Measurements from ENCODE around the gene PIGN.
"Not testable (repeated sequence)": the region's sequence is repeated elsewhere in the genome, so short reads cannot be mapped to it uniquely, and the experiment has no call there.

Gene PIGN

GRCh38 chr18:62060820-62061219 is 126.0 kb downstream of the PIGN start:
- DNase-seq: no peak

- DNase-seq: no peak
Observed at GRCh38 chr18:62054929-62055498, 131.8 kb downstream of the PIGN start.

- DNase-seq: no peak
Observed at GRCh38 chr18:62048279-62048678, 138.6 kb downstream of the PIGN start.

DNA sequence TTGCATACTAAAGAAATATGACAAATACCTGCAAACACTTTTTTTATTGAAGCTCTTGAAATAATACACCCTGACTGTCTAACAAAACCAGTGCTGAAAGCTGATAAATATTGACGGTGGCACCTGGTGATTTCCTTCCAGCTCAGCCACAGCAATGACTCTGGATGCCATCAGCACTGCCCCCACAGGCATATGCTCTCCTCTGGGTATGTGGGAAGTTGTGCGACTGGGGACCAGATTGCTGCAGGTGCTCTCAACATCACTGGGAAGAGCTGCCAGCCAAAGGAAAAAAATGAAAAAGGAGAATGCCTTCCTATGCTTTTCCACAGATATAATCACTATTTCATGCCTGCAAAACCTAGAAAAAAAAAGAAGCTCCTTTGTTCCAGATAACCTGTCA is 141.5 kb downstream of the PIGN start:
- DNase-seq: no peak

DNA sequence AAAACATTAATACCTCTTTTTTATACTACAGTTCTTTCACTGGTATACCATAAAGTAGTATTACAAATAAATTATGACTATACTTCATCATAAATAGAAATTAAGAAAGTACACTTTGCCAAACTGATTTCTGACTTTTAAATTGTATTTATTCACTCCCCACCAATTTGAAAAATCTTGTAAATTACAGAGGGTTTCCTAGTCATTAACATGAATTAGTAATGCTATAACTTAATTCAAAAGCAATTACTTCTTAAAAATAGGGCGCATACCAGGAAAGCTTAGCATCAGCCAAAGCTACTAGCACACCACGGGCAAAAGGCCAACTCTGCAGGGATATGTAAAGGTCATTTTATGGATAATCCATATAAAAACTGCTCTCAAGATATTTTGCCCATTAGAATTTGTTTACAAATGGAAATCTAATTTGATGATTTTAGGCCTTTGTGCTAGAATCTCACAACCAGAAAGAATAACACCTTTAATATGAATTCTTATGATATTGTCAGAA is 142.3 kb downstream of the PIGN start:
- DNase-seq: no peak

DNA sequence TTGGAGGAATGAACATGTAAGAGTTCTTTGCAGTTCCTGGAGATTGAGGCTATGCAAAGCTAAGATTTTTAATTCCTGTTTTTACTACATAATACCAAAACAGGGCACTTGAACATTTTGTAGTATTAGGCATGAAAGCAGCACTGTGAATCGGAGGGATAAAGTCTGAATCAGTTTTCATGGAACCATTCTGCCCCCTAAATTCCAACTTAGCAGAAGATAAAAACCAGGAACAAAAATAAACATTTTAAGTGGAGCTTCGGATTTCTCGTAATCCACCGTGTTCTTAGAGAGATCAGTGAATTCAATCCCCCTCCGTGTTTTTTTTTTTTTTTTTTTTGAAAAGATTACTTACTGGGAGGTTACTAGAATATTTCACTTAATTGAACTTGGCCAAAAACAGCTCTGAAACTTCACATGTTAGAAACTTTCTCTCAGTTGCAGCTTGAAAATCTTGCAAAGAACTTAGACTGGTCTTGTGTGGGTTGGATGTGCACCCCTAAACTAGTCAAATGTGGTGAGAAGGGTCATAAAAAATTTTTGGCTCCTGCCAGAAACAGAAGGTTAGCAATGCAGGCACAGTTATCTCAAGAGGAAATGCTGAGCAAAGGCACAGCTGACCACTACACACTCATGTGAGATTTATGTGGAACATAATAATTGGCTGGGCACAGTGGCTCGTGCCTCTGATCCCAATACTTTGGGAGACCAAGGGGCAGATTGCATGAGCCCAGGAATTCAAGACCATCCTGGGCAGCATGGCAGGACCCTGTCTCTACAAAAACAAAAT is 148.7 kb downstream of the PIGN start:
- DNase-seq: no peak

- no peak for DNase-seq
Observed at GRCh38 chr18:62037012-62037742, 149.7 kb downstream of the PIGN start.

DNA sequence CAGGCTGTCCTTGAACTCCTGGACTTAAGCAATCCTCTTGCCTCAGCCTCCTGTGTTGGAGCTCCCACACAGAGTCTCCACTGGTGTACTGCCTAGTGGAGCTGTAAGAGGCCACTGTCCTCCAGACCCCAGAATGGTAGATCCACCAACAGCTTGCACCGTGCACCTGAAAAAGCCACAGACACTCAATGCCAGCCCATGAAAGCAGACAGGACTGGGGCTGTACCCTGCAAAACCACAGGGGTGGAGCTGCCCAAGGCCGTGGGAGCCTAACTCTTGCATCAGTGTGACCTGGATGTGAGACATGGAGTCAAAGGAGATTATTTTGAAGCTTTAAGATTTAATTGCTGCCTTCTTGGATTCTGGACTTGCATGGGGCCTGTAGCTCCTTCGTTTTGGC is 152.6 kb downstream of the PIGN start:
- DNase-seq: not testable (repeated sequence)

DNA sequence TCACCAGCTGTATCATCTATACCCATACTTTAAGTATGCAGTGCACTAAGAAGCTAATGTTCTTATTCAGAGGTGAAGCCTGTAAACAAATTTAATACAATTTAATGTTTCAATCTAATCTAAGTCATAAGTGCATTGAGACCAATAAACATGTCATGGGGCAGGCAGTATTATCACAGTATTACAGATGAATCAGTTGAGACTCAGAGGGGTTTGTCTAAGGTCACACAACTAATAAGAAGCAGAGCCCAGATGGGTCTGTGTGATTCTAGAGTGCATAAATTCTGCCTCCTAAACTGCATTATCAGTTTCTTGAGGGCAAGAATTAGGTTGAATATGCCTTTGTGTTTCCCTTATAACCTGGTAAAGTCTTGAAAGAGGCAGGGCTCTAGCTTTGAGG is 153.1 kb downstream of the PIGN start:
- DNase-seq: no peak

DNA sequence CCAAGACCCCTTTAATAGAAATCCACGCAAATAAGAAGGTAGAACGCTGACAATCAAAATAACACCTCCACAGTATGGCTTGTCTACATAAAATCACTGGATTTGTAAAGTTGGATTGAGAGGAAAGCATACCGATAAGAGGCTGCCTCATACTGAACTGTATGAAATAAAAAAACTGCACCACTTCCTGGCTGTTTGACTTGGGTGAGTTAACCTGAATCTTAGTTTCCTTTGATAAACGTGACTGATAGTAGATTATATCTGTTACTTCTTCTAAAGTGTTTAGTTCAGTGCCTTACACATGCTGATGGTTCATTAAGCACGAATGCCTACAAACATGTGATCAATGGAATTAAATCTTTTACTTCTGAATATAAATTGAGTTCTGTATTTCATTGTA is 153.6 kb downstream of the PIGN start:
- no peak for DNase-seq

DNA sequence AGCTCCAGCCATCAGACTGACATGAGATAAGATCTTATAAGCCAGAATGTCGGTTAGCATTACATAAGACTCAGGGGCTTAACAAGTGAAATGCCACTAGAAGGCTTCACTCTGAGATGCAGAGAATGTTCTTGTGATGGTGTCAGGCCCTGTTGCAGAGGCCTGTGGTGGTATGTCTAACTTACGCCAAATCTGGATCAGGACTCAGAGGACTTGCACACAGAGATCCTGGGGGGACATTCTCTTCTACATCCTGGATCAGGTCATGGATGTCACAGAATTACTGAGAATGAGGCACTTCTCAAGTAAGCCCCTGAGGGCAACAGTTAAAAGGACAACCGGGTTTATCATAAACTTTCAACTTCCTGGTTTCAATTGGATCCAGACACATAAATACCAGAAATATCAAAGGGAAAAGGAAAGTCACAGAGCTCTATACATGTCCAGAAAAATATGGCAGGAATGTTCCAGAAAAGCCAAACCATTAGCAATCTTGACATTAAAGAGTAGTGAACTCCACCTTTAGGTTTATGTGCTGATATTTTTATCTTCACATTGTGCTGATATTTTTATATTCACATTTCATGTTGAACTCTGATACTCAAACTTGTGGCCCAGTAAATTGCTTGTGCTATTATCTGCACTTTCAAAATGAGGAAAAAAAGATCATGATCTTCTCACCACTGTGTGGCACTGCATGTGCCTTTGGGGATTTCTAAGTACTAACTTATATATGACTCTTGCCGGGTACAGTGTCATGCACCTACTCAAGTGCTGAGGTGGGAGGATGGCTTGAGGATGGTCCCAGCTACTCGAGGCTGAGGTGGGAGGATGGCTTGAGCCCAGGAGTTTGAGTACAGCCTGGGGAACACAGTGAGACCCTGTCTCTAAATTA is 156.5 kb downstream of the PIGN start:
- DNase-seq: no peak

DNA sequence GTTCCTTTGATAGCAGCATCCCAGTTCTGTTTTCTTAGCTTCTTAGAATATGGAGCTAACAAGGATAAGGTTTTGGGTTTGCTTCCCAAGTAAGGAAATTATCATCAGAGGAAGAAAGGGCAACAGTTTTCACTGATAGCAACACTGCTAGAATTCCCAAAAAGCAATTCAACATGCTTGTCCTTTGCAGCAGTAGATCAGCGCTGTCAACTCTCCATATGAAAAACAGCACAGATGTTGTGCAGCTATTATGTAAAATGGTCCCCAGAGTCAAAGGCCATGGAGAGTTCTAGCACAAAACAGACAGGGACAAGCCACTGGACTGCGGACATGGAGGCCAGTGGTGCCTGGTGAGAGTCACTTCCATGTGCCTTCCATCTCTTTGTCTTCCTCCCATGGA is 158.1 kb downstream of the PIGN start:
- DNase-seq: no peak

GRCh38 chr18:62027914-62028520 is 158.8 kb downstream of the PIGN start:
- DNase-seq: no peak

DNA sequence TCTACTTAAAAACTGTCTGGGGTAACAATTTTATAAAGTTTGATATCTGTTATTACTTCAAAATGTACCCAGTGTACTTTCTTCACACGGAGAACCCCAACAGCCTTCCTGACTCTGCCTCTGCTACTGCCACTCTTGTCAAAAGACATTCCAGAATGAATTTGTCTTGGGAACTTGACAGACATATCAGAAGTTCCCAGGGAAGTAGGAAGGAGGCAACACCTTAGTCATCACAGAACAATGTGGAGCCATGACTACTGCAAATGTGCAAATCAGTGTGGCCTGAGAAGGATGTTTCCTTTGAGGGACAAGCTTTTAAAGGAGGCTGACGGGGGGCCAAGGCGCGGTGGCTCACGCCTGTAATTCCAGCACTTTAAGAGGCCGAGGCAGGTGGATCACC is 160.3 kb downstream of the PIGN start:
- DNase-seq: no peak

DNA sequence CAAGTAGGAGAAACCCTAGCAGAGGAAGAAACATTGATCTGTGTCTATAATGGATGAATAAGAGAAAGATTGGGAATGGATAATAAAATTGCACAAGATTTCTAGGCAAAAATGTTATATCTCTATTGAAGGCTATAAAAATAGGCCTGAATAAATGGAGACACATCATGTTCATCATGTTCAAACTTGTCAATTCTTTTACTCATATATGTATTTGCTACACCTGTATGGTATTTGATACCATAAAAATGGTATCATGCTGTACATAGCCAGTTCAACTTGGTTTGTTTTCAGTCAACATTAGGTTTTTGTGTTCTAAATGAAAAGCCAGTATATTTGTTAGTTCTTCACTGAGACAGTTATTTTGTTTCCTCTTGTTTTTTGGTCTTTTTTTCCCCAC is 161.9 kb downstream of the PIGN start:
- DNase-seq: no peak

GRCh38 chr18:62023536-62023935 is 163.3 kb downstream of the PIGN start:
- DNase-seq: no peak

GRCh38 chr18:62018759-62019041 is 168.2 kb downstream of the PIGN start:
- no peak for DNase-seq

GRCh38 chr18:62018034-62018758 is 168.7 kb downstream of the PIGN start:
- DNase-seq: no peak

- DNase-seq: no peak
Observed at GRCh38 chr18:62017618-62018017, 169.2 kb downstream of the PIGN start.

GRCh38 chr18:62011416-62011815 is 175.4 kb downstream of the PIGN start:
- DNase-seq: no peak

DNA sequence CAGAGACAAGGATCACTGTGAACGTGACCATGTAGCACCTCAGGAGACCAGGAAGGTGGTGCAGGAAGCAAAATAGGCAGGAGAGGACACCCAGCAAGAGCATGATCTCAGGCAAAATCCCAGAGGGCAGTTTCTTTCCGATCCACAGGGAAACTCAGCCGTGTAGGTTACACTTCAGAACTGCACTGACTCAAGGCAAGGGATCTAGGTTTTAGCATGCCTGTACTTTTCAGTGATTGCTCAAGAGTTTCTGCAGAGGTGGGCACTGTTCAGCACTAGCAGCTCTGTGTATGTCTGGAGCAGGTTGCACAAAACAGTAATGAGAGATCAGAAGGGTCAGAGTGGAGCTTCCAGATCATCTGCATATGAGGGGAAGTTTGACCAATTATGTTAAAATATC is 177.3 kb downstream of the PIGN start:
- DNase-seq: no peak

GRCh38 chr18:62001396-62001795 is 185.5 kb downstream of the PIGN start:
- DNase-seq: no peak

All from effector CD8-positive, alpha-beta T cell (primary cell).